Left kidney (tissue), 8 donors: Measurements from ENCODE around the gene BAZ1B. TPM values are rescaled to one million over a fixed set of nuclear protein-coding genes. Genes with fewer than 3 reads are reported as not detected.
"Not testable (repeated sequence)": the region's sequence is repeated elsewhere in the genome, so short reads cannot be mapped to it uniquely, and the experiment has no call there.

Experiments used
- DNase-seq: peaks from one replicate; pipeline ENCODE4 v3.0.0-alpha.2; 2013
- long read RNA-seq, 8 donors: transcript quantifications; one replicate each; lab custom pipeline, GENCODE V29; 2026
- polyA plus RNA-seq: library from polyadenylated mRNA; unstranded; fragments of 120-200 nt; gene quantifications from one replicate; pipeline ENCODE4 v1.2.1, GENCODE V29; 2013; ENCODE audit not compliant: insufficient read length

The BAZ1B gene, protein sequence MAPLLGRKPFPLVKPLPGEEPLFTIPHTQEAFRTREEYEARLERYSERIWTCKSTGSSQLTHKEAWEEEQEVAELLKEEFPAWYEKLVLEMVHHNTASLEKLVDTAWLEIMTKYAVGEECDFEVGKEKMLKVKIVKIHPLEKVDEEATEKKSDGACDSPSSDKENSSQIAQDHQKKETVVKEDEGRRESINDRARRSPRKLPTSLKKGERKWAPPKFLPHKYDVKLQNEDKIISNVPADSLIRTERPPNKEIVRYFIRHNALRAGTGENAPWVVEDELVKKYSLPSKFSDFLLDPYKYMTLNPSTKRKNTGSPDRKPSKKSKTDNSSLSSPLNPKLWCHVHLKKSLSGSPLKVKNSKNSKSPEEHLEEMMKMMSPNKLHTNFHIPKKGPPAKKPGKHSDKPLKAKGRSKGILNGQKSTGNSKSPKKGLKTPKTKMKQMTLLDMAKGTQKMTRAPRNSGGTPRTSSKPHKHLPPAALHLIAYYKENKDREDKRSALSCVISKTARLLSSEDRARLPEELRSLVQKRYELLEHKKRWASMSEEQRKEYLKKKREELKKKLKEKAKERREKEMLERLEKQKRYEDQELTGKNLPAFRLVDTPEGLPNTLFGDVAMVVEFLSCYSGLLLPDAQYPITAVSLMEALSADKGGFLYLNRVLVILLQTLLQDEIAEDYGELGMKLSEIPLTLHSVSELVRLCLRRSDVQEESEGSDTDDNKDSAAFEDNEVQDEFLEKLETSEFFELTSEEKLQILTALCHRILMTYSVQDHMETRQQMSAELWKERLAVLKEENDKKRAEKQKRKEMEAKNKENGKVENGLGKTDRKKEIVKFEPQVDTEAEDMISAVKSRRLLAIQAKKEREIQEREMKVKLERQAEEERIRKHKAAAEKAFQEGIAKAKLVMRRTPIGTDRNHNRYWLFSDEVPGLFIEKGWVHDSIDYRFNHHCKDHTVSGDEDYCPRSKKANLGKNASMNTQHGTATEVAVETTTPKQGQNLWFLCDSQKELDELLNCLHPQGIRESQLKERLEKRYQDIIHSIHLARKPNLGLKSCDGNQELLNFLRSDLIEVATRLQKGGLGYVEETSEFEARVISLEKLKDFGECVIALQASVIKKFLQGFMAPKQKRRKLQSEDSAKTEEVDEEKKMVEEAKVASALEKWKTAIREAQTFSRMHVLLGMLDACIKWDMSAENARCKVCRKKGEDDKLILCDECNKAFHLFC (N-terminal part only)
- 85.9 TPM for polyA plus RNA-seq
- long read RNA-seq, donor 1, partial matches to known transcripts, result 24 of 24 reads
- long read RNA-seq, donor 1, other reads (novel, unspliced or antisense), result 0 of 24 reads
- long read RNA-seq, donor 2, partial matches to known transcripts, result 12 of 12 reads
- long read RNA-seq, donor 2, other reads (novel, unspliced or antisense), result 0 of 12 reads
- long read RNA-seq, donor 3, result 0 reads
- long read RNA-seq, donor 4, result 0 reads
- long read RNA-seq, donor 5, result 0 reads
- long read RNA-seq, donor 6, partial matches to known transcripts, result 20 of 21 reads
- long read RNA-seq, donor 6, other reads (novel, unspliced or antisense), result 0 of 21 reads
- long read RNA-seq, donor 7, partial matches to known transcripts, result 102 of 102 reads
- long read RNA-seq, donor 7, other reads (novel, unspliced or antisense), result 0 of 102 reads
- long read RNA-seq, donor 8, partial matches to known transcripts, result 36 of 36 reads
- long read RNA-seq, donor 8, other reads (novel, unspliced or antisense), result 0 of 36 reads

DNA sequence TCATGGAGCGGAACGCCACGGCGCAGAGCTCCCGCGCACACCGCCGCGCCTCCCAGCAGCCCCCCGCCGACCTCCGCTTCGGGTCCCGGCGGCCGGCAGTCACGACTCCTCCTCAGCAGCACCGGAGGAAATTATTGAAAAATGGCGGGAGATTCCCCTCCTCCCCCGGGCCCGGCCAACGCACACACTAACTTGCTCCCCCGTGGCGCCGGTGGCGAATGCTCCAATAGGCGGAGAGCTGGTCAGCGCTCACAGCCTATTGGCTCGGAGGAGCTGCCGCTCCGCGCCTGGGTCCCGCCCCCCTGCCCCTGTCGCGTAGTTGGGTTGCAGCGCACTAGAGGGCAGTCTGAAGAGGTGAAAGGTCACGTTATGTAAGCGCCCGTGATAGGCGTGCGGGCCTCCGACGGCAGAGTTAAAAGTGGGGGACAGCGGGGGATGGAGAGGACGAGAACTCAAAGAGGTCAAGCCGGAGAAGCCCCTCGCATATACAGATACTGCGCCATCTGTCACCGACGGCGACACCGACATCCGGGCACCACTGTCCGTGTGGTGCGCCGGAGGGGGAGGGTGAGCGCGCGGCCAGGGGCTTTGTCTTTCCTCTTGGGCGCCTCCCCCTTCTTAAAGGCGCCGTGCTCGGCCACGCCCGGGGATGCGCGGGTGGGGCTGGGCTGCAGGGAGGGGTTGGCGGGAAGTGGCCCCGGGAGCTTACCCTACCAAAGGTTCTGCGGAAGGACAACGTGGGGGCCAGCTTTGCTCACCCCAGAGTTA lies at the start of gene BAZ1B:
Gene BAZ1B (minus strand): TSS at position 189 of the 768 bp plus-strand sequence. CDS start 360 bp downstream, outside the sequence.
- DNase-seq, result peak; percentile 96

GRCh38 chr7:73570977-73571376 lies 48.9 kb upstream of the BAZ1B start:
- DNase-seq, result no peak

DNA sequence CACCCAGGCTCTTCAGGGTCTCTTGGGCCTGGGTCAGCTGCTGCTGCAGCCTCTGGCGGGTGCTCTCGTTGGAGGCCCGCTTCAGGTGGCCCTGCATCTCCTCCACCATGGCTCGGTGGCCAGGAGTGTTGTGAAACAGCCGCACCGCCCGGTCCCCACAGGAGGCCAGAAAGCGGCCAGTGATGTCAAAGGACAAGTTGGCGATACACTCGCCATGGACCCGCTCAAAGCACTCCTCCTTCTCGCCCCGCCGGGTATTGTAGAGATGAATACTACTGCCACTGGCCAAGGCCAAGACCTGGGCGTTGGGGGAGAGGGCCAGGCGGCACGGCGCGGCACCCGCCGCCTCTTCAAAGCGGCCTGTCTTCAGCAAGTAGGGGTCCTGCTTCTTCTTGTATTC lies 48.4 kb upstream of the BAZ1B start:
- no peak for DNase-seq

DNA sequence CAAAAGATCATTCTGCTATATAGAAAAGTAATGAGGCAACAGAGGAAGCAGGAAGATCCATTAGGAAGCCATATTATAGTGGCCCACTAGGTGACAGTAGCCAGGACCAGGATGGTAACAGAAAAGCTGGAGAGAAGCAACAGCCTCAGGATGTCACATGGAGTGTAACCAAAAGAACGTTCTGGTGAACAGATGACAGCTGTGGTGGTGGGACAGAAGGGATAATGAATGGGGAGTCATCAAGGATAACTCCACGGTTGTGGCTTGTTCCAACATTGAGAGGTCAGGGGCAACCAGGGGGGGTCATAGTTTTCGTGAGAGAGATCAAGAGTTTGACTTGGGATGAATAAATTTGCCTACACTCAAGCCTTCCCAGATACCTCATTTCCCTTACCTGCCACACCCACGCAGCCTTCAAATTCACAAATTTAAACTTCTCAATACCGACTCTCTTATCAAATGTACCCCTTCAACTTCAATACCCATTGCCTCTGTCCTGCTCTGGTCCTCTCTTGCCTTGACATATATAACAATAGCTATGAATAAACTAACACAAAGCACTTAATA lies 47.0 kb upstream of the BAZ1B start:
- DNase-seq, result no peak

- no peak for DNase-seq
These were observed 46.0 kb upstream of the BAZ1B start for GRCh38 chr7:73567846-73568685.

DNA sequence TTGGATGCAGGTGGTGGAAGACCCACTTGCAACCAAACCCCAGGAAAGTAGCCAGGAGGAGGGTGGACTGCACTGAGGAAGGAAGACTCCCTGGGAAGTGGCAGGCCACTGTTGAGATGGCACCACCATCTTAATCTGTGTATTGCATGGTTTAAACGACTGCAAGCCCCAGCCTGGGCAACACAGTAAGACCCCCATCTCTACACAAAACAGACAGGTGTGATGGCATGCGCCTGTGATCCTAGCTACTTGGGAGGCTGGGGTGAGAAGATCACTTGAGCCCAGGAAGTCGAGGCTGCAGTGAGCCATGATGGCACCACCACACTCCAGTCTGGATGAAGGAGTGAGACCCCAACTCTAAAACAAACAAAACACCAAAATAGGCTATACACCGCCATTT lies 45.0 kb upstream of the BAZ1B start:
- DNase-seq, result no peak

DNA sequence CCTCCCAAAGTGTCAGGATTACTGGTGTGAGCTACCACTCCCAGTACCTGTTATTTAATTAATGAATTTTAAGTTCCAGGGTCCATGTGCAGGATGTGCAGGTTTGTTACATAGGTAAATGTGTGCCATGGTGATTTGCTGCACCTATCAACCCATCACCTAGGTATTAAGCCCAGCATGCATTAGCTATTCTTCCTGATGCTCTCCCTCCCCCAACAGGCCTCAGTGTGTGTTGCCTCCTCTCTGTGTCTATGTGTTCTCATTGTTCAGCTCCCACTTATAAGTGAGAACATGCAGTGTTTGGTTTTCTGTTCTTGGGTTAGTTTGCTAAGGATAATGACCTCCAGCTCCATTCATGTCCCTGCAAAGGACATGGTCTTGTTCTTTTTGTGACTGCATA lies 44.3 kb upstream of the BAZ1B start:
- not testable (repeated sequence) for DNase-seq

GRCh38 chr7:73565675-73566340 lies 43.7 kb upstream of the BAZ1B start:
- DNase-seq, result no peak

DNA sequence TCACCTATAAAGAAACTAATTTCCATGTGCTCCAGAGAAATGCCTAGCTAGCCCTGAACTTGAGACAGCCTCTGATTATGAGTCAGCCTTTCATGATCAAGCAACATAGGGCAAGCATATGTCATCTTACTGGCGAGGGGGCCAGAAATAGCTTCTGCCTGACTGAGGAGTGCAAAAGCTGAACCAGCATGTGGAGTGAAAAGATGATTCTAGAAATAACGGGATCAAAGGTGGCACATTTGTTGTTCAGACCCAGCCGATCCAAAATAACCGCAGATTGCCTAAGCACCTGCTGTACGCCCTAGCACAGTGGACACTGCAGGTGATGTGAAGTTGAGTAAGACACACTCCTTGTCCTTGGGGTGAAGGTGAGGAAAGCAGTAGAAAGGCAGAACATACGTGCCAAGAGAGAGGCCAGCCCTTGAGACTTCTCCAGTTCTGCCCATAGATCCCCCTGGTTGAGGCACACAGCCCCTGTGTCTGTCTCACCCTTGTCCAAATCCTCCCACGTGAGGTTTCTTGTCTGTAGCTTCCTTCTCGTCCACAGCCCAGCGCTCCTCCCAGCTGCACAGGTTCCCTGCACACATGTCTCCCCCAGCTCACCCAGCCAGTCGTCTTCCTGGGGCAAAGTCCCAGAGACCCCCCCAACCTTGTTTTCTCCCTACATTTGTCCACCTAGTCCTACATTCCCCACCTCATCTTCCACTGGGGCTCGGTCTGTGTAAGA lies 38.2 kb upstream of the BAZ1B start:
- DNase-seq, result no peak

DNA sequence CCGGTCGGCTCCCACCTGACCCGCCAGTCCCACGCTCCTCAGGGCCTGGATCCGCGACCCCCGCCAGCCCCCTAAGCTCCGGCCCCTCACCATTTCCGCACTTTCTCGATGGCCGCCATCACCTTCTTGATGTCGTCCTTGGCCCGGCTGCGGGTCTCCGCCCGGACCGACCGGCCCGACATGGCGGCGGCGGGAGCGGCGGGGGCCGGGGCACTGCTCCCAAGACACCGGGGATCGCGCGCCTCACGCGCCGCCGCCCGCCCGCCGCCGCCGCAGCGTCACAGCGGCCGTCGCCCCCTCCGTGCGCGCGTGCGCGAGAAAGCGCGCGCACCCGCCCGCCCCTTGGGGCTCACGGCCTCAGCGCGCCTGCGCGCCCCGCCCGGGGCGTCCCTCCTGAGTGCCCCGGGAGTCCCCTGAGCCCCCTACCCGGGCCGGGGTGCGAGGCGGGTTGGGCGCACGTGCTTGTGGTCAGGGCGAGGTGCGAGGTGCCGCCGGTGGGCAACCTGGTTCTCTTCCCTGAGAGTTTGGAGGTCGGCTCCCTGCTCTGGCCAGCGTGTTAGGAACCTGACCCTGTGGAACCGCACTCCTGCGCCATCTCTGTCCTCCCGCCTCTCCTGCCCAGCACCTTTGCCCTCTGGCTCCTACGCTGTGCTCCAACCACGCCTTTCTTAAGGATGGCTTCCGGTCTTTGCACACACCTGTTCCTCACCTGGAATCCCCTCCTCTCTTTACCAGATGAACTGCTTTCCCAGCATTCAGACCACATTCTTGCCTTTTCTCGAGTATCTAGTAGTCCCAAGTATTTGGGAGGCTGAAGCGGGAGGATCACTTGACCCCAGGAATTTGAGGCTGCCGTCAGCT lies 35.5 kb upstream of the BAZ1B start, which contains the start of gene BCL7B:
Gene BCL7B (minus strand): TSS at position 294 of the 861 bp plus-strand sequence. CDS start 112 bp downstream, at position 182.
- DNase-seq, result peak; percentile 62

- peak; percentile 86 for DNase-seq
These were observed 35.0 kb upstream of the BAZ1B start for GRCh38 chr7:73557108-73557396.

DNA sequence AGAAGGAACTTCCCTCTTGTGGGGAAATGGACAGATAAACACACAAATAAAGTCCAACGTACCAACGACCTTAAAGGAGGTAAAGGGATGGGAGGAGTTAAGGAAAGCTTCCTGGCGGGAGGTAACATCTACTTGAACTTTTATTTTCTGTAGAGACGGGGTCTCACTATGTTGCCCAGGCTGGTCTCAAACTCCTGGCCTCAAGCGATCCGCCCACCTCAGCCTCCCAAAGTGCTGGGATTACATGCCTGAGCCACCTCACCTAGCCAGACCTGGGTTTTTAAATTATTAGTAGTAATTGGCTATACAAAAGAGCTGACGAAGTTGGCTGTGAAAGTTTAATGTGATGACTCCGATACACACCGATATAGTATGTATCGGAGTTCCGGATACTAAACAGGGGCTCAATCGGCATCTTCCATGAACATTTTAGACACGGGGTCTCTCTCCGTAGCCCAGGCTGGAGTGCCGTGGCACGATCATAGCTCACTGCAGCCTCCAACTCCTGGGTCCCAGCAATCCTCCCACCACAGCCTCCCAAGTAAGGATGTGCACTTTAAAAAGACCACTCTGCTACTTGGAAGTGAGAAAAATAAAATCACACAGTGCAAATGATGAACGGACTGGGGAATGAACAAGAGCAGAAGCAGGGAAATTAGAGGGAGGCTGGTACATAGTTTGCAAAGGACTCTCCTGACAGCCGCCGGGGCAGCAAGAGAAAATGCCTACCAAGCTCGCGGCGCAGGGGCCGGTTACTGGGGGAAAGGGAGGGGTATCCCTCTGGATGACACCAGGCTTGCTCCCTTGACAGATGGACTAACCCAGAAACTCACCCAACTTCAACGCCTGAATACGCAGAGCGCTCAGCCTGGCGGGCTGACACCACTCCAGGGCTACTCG lies 34.4 kb upstream of the BAZ1B start:
- DNase-seq, result no peak

- DNase-seq, result no peak
These were observed 33.4 kb upstream of the BAZ1B start for GRCh38 chr7:73555411-73555982.

GRCh38 chr7:73550093-73550492 lies 28.0 kb upstream of the BAZ1B start:
- not testable (repeated sequence) for DNase-seq

GRCh38 chr7:73549176-73549575 lies 27.1 kb upstream of the BAZ1B start:
- DNase-seq, result no peak
